ENCODE data around the gene CBFA2T3.

DNA sequence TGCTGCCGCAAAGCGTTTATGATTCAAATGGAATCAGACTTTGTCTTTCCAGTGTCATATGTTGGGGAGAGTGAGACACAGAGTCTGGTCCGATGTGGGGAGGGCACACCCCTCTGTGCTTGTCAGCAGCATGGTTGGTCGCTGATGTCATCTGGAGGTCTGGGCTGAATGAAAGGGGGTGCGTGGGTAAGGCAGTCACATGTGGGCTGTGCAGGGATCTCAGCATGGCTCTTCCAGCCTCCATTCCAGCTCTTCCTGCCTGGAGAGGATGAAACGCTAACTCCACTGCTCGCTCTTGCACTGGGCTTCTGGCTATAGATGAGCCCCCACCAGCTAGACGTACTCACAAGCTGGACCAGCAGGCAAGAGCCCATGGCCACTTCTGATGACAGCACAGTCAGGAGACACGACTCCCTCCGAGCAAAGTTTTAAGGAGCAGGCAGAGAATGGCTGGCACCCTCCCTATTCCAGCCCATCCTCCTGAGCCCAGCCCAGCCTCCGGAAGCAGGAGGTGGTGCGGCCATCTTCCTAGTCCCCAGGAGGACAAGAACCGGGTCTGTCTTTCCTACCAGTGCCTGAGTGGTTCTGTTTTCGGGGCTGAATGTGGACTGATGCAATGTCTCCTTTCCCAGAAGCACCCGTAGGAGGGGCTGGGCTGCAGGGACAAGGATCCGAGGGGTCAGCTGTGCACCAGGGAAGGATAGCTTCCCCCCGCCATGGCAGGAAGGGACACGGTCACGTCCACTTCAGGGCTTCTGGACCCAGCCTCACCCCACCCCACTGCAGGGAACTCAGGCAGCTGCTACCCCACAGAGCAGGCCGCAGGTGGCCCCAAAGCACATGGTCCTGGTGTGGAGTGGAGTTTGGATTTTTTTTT, 41.5 kb upstream of the CBFA2T3 start:
- TF ChIP-seq CTCF (IDR thresholded peaks at IDR 0.05): no peak
- no peak for TF ChIP-seq POLR2AphosphoS5 (IDR thresholded peaks at IDR 0.05; ENCODE audit: low read depth, low read length)
- TF ChIP-seq, protein P1, sequence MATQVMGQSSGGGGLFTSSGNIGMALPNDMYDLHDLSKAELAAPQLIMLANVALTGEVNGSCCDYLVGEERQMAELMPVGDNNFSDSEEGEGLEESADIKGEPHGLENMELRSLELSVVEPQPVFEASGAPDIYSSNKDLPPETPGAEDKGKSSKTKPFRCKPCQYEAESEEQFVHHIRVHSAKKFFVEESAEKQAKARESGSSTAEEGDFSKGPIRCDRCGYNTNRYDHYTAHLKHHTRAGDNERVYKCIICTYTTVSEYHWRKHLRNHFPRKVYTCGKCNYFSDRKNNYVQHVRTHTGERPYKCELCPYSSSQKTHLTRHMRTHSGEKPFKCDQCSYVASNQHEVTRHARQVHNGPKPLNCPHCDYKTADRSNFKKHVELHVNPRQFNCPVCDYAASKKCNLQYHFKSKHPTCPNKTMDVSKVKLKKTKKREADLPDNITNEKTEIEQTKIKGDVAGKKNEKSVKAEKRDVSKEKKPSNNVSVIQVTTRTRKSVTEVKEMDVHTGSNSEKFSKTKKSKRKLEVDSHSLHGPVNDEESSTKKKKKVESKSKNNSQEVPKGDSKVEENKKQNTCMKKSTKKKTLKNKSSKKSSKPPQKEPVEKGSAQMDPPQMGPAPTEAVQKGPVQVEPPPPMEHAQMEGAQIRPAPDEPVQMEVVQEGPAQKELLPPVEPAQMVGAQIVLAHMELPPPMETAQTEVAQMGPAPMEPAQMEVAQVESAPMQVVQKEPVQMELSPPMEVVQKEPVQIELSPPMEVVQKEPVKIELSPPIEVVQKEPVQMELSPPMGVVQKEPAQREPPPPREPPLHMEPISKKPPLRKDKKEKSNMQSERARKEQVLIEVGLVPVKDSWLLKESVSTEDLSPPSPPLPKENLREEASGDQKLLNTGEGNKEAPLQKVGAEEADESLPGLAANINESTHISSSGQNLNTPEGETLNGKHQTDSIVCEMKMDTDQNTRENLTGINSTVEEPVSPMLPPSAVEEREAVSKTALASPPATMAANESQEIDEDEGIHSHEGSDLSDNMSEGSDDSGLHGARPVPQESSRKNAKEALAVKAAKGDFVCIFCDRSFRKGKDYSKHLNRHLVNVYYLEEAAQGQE (IDR thresholded peaks at IDR 0.05; ENCODE audit: insufficient read depth in 1 of 2, low read depth in 2 of 2, low read length in 1 of 2): no peak
